ENCODE measurements around the gene RASGRF2.
"Not testable (repeated sequence)": the region's sequence is repeated elsewhere in the genome, so short reads cannot be mapped to it uniquely, and the experiment has no call there.

Gene RASGRF2

DNA sequence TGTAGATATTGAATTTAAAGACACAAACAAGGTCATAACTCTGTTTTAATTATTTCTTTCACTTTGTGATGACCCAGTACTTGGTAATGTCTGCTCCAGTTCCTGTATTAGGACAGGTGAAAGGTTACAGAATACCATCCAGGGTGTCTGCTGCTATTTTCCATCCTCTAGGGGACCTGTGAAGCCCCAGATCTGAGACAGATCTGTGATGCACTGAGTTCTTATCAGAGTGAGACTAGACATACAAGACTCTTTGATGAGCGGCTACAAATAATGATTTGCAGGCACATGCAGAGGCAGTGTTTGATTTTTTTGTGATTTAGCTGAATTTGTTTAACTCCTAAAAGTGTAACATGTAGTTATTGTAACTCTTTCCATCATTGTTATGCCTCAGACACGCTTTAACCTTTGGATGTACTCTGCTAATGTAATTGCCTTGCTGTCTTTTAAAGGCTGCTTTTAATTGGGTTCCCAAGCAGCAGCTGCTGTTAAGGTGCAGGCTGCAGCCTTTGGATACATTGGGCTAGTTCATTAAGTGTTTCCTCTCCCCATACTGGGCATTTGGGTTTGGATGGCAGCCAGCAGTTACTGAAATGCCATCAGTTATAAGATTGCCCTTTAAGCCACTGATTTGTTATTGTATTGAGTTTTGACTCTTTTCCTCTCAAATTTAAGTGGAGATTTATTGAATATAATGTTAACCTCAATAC is 63.3 kb downstream of the RASGRF2 start:
- DNase-seq (ENCODE audit: extremely low spot score) = no peak
- TF ChIP-seq L3MBTL2 (conservative IDR thresholded peaks at IDR 0.05) (no peak), ELF4 (IDR thresholded peaks at IDR 0.05) (no peak), FOXK2 (IDR thresholded peaks at IDR 0.05) (no peak), SUZ12 (IDR thresholded peaks at IDR 0.05) (no peak), FOXA1 (IDR thresholded peaks at IDR 0.05) (no peak), TARDBP (IDR thresholded peaks at IDR 0.05) (no peak), ARNT (IDR thresholded peaks at IDR 0.05) (no peak), CTBP1 (IDR thresholded peaks at IDR 0.05; ENCODE audit: borderline replicate concordance) (no peak)
- POLR2A ChIA-PET = no interaction called here
- CTCF ChIA-PET = interaction anchor here (0.7 kb wide), 1 partner anchor 93 kb away, joined by 3 read pairs; no protein-coding TSS in a partner anchor

DNA sequence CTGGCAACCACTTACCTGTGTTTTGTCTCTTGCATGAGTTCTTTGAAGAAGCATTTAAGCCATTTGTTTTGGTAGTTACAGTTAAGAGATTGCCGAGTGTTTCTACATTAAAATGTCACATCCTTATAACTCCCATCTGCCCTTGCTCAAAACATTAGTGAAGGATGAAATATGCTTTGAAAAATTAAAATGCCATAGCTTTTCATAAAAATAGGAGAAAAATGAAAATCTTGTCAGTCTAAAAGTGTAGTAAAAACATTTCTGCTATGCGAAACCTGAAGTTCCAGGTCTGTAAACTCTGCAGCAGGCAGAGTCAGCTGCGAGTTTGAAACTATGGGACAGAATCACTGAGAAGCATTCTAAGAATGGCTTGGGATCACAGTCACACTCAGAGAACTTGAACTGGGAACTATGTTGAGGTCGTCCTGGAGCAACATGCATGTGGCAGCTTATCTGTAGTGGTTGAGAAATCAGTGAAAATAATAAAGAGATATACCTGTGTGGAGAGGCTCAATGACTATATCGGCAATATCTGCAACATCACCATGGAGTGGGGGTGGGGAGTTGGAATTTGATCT is 67.4 kb downstream of the RASGRF2 start:
- ChIA-PET CTCF (no interaction called here), POLR2A (no interaction called here)
- no peak for TF ChIP-seq NFRKB (IDR thresholded peaks at IDR 0.05)
- TF ChIP-seq FOXK2 (IDR thresholded peaks at IDR 0.05) = no peak
- no peak for TF ChIP-seq SP1 (IDR thresholded peaks at IDR 0.05)
- no peak for DNase-seq (ENCODE audit: extremely low spot score)

DNA sequence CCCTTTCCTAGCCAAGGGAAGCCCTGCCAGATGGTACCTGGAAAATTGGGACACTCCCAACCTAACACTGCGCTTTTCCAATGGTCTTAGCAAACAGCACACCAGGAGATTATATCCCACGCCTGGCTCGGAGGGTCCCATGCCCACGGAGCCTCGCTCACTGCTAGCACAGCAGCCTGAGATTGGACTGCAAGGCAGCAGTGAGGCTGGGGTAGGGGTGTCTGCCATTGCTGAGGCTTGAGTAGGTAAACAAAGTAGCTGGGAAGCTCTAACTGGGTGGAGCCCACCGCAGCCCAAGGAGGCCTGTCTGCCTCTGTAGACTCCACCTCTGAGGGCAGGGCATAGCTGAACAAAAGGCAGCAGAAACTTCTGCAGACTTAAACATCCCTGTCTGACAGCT is 68.7 kb downstream of the RASGRF2 start:
- CTCF ChIA-PET; POLR2A ChIA-PET; DNase-seq (ENCODE audit: extremely low spot score): not testable (repeated sequence)

DNA sequence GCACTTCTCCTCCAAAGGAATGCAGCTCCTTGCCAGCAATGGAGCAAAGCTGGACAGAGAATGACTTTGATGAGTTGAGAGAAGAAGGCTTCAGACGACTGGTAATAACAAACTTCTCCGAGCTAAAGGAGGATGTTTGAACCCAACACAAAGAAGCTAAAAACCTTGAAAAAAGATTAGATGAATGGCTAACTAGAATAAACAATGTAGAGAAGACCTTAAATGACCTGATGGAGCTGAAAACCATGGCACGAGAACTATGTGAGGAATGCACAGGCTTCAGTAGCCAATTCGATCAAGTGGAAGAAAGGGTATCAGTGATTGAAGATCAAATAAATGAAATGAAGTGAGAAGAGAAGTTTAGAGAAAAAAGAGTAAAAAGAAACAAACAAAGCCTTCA is 69.6 kb downstream of the RASGRF2 start:
- POLR2A ChIA-PET; DNase-seq (ENCODE audit: extremely low spot score); CTCF ChIA-PET: not testable (repeated sequence)

DNA sequence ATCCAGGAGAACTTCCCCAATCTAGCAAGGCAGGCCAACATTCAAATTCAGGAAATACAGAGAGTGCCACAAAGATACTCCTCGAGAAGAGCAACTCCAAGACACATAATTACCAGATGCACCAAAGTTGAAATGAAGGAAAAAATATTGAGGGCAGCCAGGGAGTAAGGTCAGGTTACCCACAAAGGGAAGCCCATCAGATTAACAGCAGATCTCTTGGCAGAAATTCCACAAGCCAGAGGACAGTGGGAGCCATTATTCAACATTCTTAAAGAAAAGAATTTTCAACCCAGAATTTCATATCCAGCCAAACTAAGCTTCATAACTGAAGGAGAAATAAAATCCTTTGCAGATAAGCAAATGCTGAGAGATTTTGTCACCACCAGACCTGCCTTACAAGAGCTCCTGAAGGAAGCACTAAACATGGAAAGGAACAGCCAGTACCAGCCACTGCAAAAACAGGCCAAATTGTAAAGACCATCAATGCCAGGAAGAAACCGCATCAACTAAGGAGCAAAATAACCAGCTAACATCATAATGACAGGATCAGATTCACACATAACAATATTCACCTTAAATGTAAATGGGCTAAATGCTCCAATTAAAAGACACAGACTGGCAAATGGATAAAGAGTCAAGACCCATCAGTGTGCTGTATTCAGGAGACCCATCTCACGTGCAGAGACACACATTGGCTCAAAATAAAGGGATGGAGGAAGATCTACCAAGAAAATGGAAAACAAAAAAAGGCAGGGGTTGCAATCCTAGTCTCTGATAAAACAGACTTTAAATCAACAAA is 70.3 kb downstream of the RASGRF2 start:
- DNase-seq (ENCODE audit: extremely low spot score); POLR2A ChIA-PET; CTCF ChIA-PET: not testable (repeated sequence)

DNA sequence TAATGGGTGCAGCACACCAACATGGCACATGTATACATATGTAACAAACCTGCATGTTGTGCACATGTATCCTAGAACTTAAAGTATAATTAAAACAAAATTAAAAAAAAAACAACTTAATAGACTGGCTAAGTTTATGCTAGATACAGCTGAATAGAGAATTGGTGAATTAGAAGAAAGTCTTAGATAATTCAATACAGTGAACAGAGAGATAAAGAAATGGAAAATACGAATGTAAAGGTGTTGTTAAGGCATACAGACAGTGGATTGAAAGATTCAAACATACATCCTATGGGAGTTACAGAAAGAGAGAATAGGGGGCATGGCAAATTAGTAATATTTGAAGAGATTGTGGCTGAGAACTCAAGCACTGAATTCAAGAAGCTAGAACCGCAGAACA is 75.4 kb downstream of the RASGRF2 start:
- no peak for DNase-seq (ENCODE audit: extremely low spot score)
- no peak for TF ChIP-seq SUZ12 (IDR thresholded peaks at IDR 0.05)
- TF ChIP-seq ELF4 (IDR thresholded peaks at IDR 0.05) = no peak
- no peak for TF ChIP-seq SP1 (IDR thresholded peaks at IDR 0.05)
- no peak for TF ChIP-seq NFRKB (IDR thresholded peaks at IDR 0.05)
- no peak for TF ChIP-seq BHLHE40 (IDR thresholded peaks at IDR 0.05; ENCODE audit: borderline replicate concordance)
- no peak for TF ChIP-seq FOXM1 (IDR thresholded peaks at IDR 0.05; ENCODE audit: borderline replicate concordance)
- no peak for TF ChIP-seq LEF1 (IDR thresholded peaks at IDR 0.05; ENCODE audit: borderline replicate concordance)
- CTCF ChIA-PET = interaction anchor here (0.6 kb wide), 1 partner anchor 277 kb away, joined by 3 read pairs; no protein-coding TSS in a partner anchor
- POLR2A ChIA-PET = no interaction called here

DNA sequence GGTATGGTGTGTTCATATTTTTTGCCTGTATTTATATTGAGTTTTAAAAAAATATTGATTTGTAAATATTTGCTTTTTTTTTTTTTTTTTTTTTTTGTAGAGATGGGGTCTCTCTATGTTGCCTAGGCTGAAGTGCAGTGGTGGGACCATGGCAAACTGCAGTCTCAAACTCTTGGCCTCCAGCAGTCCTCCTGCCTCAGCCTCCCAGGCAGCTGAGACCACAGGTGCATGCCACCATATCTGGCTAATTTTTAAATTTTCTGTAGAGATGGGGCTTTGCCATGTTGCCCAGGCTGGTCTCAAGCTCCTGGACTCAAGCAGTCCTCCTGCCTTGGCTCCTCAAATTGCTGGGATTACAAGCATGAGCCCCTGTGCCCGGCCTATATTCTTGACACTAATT is 78.3 kb downstream of the RASGRF2 start:
- ChIA-PET POLR2A (no interaction called here), CTCF (no interaction called here)
- TF ChIP-seq TARDBP (IDR thresholded peaks at IDR 0.05) = no peak
- no peak for TF ChIP-seq FOXA1 (IDR thresholded peaks at IDR 0.05)
- TF ChIP-seq FOXM1 (IDR thresholded peaks at IDR 0.05; ENCODE audit: borderline replicate concordance) = no peak
- TF ChIP-seq LEF1 (IDR thresholded peaks at IDR 0.05; ENCODE audit: borderline replicate concordance) = no peak
- TF ChIP-seq L3MBTL2 (conservative IDR thresholded peaks at IDR 0.05) = no peak
- no peak for TF ChIP-seq SUZ12 (IDR thresholded peaks at IDR 0.05)
- TF ChIP-seq CTBP1 (IDR thresholded peaks at IDR 0.05; ENCODE audit: borderline replicate concordance) = no peak
- TF ChIP-seq HDGF (IDR thresholded peaks at IDR 0.05; ENCODE audit: borderline replicate concordance) = no peak
- TF ChIP-seq FOXK2 (IDR thresholded peaks at IDR 0.05) = no peak
- no peak for TF ChIP-seq BHLHE40 (IDR thresholded peaks at IDR 0.05; ENCODE audit: borderline replicate concordance)
- no peak for TF ChIP-seq ELF4 (IDR thresholded peaks at IDR 0.05)
- TF ChIP-seq NFRKB (IDR thresholded peaks at IDR 0.05) = no peak
- TF ChIP-seq SP1 (IDR thresholded peaks at IDR 0.05) = no peak
- no peak for TF ChIP-seq ZNF384 (IDR thresholded peaks at IDR 0.05)
- TF ChIP-seq, protein P1, sequence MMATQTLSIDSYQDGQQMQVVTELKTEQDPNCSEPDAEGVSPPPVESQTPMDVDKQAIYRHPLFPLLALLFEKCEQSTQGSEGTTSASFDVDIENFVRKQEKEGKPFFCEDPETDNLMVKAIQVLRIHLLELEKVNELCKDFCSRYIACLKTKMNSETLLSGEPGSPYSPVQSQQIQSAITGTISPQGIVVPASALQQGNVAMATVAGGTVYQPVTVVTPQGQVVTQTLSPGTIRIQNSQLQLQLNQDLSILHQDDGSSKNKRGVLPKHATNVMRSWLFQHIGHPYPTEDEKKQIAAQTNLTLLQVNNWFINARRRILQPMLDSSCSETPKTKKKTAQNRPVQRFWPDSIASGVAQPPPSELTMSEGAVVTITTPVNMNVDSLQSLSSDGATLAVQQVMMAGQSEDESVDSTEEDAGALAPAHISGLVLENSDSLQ (IDR thresholded peaks at IDR 0.05) = no peak
- TF ChIP-seq ARNT (IDR thresholded peaks at IDR 0.05) = no peak
- DNase-seq (ENCODE audit: extremely low spot score) = no peak

DNA sequence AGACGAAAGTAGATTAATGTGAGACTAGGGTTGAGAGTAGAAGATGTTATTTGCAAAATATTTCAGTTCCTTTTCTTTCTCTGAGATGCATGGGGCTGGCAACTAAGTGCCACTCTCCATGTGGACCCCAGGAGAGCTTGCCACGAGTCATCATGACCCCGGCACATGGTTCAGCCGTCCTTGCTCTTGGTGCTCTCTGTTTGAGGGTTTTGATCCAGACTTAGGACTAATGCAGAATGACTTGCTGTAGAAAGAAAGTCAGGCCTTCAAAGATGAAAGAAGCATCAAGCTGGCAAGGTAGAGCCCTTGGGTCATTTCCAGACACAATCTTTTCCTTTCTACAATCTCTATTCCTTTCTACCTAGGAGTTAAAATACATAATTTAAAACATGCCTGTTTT is 84.7 kb downstream of the RASGRF2 start:
- ChIA-PET CTCF (no interaction called here), POLR2A (no interaction called here)
- TF ChIP-seq, protein P1 (IDR thresholded peaks at IDR 0.05) = no peak
- no peak for TF ChIP-seq LEF1 (IDR thresholded peaks at IDR 0.05; ENCODE audit: borderline replicate concordance)
- TF ChIP-seq FOXA1 (IDR thresholded peaks at IDR 0.05) = no peak
- no peak for TF ChIP-seq BHLHE40 (IDR thresholded peaks at IDR 0.05; ENCODE audit: borderline replicate concordance)
- no peak for TF ChIP-seq FOXM1 (IDR thresholded peaks at IDR 0.05; ENCODE audit: borderline replicate concordance)
- TF ChIP-seq ZNF384 (IDR thresholded peaks at IDR 0.05) = no peak
- no peak for TF ChIP-seq CTBP1 (IDR thresholded peaks at IDR 0.05; ENCODE audit: borderline replicate concordance)
- no peak for TF ChIP-seq FOXK2 (IDR thresholded peaks at IDR 0.05)
- TF ChIP-seq TARDBP (IDR thresholded peaks at IDR 0.05) = no peak
- TF ChIP-seq ARNT (IDR thresholded peaks at IDR 0.05) = no peak
- TF ChIP-seq NFRKB (IDR thresholded peaks at IDR 0.05) = no peak
- no peak for TF ChIP-seq SUZ12 (IDR thresholded peaks at IDR 0.05)
- DNase-seq (ENCODE audit: extremely low spot score) = no peak

Measured in HEK293T (cell line).